Measurements from ENCODE around the gene IMMP2L.

IMMP2L gene

DNA sequence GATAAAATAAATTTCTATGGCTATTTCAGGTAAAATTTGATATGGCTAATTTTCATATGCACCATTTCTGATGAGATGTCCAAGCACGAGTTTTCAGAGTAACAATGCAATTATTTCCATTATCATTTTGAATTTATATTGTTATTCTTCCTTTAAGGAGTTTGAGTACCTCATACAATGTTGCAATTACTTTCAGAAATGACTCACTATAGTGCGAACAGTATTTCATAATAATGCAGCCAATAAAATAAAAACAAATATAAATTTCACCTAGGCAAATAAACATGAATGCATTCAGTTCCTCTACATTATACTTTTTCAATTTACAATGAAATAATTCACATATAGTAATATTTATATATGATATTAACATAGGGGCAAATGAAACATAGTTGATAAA lies 550.1 kb downstream of the IMMP2L start:
- DNase-seq, result no peak

DNA sequence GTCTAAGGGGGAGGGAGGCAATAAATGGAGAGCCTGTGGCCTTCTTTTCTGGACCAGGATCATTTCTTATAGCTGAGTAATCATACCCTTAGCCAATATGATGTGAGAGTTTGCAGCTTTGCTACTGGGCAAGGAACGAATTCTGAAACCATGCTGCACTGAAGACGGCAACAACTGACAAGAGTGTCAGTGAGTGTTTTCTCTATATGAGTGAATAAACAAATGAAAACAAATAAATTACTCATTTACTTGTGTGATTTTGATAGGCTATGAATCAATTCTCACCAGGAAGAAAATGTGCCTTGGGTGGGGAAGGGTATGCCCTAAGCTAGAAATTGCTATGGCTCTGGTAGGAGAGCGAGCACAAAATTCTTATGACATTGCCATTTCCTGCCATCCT lies 550.8 kb downstream of the IMMP2L start:
- DNase-seq, result no peak

DNA sequence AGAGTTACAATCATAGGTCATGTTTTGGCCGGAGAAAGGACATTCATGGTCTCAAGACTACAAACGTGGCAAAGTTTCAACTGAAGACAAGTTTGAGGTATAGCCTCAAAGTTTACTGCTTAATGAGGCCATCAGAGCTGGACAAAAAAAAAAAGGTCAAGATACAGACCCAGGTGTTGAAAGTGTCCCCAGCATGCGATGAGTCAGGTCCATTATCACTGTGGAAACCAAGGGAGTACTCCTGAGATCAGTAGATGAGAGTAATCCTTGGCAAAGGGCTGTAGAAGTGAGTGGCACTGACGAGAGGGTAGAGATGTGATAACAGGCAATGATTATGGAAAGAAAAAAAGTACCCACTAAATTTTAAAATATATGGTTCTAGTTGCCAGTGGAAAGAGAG lies 551.5 kb downstream of the IMMP2L start:
- no peak for DNase-seq

DNA sequence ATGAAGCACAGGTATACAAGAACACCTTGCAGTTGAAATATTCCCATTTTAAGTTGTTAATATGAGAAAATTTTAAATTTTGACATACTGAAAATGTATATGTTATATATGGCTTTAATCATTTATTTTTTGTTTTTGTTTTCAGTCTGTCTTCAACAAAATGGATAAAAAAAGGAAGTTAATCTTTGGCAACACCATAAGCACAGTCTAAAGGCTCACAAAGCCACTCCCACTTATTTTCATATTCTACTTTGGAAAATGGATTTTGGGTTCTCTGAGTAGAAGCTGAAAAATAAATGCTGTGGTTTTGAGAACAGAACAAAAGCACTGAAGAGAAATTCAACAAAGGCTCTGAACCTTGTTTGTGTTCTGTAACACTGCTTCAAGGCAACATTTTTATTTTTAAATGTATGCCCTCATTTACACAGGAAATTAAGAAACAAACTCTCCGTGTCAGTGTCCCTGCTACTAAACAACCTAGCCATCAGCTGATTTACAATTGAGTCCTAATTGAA lies 552.7 kb downstream of the IMMP2L start:
- DNase-seq, result no peak

DNA sequence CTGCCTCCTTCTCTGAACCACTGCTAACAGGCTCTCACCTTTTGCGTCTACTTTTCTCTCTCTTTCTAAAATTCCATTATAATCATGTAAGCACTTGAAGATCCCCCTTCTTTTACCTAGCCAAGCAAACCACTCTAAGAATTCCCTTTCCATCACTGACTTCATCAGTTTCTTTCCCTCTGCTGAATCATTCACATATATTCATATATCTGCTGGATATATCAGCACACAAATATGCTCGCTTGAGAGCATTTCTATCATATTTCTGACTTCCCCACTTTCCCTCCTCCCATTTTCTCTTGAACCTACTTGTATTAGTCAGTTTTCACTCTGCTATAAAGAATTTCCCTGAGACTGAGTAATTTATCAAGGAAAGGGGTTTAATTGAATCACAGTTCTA lies 555.6 kb downstream of the IMMP2L start:
- no peak for DNase-seq

DNA sequence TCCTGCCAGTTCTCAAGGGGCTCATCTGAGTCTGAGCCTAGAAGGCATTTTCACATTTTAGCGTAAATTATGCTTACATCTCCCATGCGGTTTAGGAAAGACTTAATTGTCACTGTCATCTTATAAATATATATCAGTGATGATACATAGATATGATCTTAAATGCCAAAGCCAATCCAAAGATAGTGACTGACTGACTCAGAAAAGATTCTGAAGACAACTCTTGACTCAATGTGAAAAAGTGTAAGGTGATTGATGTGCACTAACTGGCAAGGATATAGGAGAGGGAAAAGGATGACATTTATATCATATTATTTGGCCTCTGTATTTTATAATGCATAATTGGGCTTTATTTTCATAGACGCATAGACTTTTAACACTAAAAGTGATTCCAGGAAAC lies 556.3 kb downstream of the IMMP2L start:
- no peak for DNase-seq

DNA sequence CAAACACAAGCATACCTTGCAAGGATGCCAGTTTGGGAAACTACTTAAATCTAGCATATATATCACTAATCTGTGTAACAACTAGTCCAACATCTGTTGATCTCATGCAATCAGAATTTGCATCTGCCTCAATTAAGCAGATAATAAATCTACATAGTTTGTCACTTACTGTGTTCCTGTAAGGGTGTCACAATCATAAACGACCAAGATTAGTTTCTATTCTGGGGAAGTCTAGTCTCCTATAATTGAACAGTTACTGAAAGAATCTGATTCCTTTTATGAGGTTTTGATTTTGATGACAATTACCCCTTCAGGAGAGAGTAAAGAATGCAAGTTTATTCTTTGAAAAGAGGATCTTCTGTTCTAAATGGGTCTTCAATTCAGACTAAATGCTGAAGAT lies 556.8 kb downstream of the IMMP2L start:
- DNase-seq, result no peak

DNA sequence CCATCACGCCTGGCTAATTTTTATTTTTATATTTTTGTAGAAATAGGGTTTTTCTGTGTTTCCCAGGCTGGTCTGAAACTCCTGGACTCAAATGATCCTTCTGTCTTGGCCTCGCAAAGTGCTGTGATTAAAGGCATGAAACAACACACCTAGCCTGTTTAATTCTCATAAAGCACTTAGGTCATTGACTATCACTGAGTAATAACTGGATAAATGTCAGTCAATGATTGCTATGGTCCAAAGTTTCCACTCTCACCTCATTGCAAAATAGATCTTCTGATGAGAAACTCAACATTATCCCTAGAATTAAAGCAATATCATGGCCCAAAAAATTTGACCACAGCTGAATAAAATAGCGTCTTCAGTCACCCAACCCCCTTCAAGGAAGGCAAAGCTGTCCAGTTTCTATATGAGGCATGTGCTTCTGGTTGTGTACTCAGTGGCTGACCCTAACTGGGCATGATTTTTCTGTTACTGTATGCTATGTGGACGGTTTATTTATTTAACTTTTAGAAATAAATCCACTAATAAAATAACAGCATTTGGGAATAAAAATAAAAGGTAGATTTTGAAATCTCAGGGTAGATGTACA lies 557.9 kb downstream of the IMMP2L start:
- DNase-seq, result no peak

DNA sequence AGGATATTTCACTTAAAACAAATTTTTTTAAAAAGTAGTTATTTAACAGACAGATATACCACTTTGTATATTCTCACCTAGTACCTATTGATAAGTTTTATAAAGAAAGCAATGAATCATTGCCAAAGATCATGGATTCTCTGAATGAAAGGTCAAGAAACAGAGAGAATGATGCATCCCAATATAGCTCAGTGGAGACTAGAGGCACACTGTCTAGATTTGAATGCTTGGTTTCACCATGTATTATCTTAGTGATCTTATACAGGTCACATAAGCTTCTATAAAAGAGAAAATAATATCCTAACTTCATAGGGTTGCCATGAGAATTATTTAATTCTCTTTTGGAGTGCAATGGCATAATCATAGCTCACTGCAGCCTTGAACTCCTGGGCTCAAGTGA lies 558.4 kb downstream of the IMMP2L start:
- DNase-seq, result no peak

DNA sequence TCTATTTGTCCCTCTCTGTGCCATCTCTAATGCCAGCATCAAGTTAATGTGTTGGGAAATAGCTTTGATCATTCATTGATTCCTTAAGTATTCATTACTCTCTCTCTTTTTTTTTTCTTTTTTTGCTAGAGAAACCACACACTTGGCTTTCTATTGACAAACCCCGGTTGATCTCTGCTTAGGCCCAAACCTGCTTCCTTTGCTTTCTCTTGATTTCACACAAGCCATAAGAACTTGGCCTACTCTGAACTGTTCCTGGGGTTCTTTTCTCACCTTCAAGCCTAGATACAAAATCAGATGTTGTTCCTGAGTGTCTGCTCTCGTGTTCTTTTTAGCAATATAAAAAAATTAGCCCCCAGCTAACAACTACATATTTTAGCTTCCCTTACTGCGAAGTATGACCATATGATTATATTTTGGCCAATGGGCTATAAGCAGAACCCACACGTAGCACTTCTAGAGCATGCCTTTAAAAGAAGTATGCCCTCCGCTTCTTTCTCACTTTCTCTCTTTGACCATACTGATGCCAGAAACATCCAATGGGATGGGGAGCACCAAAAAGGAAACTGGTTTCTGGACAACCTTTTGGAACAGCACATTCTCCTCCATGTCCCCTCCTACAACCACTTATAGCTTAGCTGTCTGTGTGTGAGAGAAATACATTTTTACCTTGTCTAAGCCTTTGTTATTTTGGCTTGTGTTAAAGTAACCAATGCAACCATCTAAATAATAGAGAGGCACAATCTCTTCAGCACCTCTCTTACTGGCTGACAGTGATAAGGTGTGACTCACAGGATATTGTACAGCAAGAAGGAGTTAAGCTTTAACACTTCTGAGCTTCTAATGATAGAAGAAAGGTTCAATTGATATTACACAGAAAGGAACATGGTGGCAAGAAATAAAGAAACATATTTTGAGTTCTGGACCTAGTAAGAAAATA lies 568.0 kb downstream of the IMMP2L start:
- DNase-seq, result no peak

DNA sequence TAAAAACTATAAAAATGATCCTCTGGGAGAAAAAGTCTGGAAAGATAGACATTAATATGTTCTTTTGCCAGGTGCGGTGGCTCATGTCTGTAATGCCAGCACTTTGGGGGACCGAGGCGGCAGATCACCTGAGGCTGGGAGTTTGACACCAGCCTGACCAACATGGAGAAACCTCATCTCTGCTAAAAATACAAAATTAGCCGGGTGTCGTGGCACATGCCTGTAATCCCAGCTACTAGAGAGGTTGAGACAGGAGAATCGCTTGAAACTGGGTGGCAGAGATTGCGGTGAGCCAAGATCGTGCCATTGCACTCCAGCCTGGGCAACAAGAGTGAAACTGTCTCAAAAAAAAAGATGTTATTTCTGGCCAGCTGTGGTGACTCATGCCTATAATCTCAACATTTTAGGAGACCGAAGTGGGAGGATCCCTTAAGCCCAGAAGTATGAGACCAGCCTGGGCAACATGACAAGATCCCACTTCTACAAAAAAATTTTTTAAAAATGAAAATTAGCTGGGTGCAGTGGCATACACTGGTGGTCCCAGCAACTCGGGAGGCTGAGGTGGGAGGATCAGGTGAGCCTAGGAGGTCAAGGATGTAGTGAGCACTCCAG lies 573.3 kb downstream of the IMMP2L start:
- no peak for DNase-seq

DNA sequence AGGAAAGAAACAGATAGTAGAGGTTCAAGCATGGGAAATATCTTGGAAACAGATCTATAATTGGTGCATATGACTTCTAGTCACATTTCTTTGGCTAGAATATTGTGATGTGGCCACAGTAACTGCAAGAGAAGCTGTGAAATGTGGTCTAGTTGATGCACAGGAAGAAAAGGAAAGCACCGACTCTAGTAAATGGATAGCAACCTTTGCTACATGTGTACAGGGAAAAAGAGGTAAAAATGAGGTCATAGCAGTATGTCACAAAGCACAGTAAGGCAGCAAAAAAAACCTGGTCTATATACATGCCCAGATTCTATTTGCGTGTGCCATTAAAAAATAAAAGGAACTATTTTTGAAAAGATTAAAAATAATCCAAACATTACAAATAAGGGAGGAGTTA lies 573.9 kb downstream of the IMMP2L start:
- DNase-seq, result no peak

DNA sequence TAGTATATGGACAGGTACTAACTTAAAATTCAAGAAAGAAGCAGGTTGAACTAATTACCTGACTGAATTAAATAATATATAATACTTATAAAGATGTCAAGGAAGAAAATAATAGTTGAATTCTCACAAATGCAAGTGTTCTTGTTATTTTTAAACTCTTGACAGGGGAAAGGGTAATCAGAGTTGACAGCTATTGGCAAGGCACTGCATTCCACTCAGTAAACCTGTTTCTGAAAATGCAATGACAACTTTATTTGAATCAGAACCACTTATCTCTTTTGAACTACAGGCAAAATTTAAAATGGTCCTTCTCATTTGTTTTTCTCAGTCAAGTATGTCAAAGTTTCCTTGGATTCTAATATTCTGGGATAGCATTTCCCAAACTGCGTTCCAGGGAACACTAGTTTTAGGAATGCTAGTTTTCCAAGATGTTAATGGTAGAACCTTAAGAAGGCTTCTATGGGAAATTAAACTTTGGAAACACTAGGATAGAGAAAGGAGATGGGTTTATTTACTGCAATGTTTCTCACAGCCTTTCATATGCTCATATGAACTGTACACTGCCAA lies 575.1 kb downstream of the IMMP2L start:
- no peak for DNase-seq

DNA sequence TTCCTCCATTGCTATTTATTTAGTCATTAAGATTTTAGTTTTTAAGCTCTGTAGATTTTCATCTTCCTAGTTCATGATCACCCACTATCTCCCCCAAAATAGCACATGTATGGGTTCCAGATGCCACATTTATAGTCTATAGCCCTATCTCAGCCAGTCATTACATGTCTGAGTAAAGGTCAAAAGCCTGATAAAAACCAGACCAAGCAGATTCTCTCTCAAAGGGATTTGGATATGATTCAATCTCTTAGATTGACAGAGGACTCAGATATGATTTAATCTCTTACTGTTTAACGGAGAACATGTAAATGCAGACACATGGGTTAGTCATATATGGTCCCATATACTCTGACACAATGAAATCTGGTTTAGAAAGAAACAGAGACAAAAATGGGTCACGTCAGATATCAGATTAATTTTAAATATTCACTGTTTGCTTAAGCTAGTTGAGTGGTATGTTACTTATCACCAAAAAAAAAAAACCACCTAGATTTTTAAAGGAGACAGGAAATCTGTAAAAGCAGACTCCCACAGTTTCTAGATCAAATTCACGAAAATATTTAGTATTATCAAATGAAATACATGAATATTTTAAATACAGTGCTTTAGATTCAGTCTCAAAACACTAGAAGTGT lies 578.4 kb downstream of the IMMP2L start:
- no peak for DNase-seq

DNA sequence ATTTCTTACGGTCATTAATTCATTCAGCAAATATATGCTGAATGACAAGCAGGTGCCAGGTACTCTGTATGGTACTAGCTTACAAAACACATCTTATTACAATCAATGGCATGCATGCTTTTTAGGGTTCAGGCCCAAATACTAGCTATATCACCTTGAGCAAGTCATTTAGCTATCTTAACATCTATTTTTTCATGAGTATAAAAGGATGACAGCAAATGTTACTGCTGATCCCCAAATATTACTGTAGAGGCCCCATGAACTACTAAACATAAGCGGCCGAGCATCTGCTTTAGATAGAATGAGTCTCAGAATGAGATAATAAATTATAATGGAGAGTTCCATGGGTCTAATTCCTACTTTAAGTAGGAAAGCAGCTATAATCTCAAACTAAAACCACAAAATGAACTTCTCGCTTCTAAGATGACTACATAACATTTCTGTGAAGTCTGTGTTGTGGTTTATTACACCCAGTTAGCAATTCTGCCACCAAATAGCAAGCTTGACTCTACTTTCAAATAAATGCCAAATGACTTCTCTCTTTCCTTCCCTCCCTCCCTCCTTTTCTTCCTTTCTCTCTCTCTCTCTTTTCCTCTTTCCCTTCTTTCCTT lies 585.1 kb downstream of the IMMP2L start:
- DNase-seq, result no peak

DNA sequence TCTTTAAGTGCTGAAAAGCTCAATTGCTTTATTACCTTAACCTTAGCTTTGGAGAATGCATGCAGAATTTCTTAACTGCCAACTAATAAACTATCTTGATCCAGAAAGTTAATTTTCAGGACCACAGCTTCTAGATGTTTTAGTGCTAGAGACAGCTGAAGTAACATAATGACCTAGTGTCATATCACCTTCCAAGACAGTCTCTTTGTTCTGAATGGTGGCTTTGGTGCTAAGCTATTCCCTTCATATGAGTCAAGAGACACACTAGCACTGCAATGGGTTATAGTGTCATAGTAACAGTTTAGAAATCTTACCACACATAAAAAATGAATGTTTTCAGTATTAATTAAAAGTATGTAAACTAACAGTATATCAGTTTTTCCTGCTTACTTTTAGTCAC lies 586.8 kb downstream of the IMMP2L start:
- no peak for DNase-seq

DNA sequence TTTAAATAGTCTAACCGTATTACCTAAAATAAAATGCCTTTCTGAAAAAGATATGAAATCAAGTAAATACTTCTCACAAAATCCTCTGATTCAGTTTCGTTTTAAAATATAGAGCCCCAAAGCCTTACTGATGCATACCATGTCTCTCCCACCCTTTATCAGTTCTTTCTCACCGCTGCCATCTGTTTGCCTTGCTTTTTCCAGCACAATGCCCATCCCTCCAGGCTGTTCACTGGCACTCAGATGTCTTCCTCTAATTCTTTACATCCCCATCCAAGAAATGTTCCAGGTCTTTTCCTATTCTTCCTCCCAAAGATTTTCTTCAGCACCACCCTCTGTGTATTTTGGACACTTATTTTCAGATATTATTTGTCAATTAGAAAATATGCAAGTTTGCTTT lies 587.9 kb downstream of the IMMP2L start:
- DNase-seq, result no peak

DNA sequence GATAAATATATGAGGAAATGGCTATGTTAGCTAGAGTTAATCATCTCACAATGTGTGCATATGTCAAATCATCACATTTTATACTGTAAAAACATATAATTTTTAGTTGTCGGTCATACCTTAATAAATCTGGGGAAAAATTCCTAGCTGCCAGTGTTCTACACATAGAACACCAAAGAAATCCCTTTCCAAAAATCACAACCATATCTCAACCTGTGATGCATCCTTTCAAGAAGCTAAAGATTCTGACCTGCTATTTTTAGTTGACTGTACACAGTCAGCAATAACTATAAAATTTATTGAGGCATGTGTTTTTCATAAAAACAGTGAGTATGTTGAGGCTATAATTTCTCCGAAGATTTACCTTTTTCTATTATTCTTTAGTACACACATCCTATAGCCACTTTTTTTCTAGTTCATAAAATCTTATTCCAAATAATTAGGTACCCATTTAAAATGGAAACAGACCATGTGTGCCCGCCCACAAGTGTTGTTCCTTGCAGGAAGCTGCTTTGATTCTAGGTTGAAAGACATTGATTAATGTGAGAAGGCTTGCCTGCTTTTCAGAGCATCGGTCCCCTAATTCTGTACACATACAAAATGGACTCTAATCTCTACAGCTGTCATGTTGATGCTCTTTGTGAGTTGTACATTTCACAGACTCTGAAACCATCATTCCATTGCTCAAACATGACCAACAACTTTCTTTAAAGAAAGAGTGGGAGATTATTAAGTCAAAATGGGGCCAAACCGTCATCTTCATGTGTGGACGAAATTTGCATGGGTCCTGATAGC lies 588.9 kb downstream of the IMMP2L start:
- no peak for DNase-seq

DNA sequence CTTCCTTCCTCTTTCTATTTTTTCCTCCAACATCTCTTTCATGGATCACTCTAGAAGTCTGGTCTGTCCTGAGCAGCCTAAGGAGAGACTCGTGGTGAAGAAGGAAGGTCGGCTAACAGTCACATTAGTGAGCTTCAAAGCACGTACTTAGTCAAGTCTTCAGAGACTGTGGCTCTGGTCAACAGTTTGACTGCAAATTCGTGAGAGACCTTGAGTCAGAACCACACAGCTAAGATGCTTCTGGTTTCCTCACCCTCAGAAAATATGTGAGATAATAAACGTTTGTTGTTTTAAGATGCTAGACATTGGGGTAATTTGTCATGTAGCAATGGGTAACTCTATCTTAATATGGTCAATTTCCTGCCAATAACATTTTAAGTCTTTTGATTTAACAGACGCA lies 597.5 kb downstream of the IMMP2L start:
- DNase-seq, result no peak

DNA sequence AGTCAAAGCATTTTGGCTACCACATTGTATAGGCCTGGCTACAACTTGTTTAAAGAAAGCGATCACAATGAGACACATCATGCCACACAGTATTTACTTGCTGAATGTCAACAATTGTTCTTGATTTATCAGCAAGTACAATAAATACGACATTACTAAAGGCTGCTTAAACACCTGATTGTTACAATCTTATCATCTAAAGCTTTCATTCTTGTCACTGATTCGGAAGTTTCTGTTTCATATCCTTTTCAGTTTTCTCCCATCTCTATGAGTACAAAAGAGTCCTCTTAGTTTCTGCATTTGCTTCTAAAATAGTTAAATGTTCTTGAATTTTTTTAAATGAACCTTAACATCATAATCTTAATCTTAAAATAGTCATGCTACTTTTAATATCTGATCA lies 599.5 kb downstream of the IMMP2L start:
- no peak for DNase-seq

DNA sequence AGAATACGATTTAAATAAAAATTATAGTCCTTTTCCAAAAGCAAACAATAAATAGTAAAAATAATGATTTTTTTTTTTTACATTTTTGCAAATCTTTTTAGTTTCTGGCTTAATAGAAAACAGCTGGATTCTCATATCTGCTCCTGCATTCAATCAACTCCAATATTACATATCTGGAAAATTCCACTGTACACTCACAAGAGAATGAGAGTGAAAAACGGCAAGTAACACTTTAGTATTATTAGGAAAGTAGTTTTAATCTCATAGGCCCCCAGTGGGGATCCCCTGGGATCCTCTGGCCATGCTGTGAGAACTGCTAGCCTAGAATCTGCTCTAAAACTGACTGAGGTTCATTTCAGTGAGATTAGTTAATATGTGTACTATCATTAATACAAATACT lies 599.9 kb downstream of the IMMP2L start:
- DNase-seq, result no peak

DNA sequence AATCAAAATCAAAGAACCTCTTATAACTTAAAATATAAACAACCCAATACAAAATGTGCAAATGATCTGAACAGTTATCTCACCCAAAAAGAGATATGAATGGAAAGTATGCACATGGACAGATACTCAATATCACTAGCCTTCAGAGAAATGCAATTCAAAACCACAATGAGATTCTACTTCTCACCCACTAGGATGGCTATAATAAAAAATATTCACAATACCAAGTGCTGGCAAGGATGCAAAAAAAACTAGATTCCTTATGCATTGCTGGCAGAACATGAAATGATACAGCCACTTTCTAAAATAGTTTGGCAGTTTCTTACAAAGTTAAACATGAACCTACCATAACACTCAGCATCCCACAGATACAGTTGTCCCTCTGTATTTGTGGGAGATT lies 601.5 kb downstream of the IMMP2L start:
- no peak for DNase-seq
